Measurements from ENCODE around the gene RAD51B. TPM values are rescaled to one million over a fixed set of nuclear protein-coding genes. Genes with fewer than 3 reads are reported as not detected.

The RAD51B gene
- total and polyA plus RNA-seq, 2 experiments from 2014 or later = 10.1 to 18.0 TPM

GRCh38 chr14:68409387-68409786 lies 589.8 kb downstream of the RAD51B start:
- Histone ChIP-seq H3K9me3 (ENCODE audit: low read depth) (no peaks in the 10 kb centered on the region), H3K4me2 (no peak overlapping the region), H3K36me3 (replicated peaks; ENCODE audit: insufficient read depth, low read depth) (no peaks in the 10 kb centered on the region), H3K4me1 (ENCODE audit: insufficient read depth) (peaks cover 23% of the 10 kb centered on the region), H4K20me1 (ENCODE audit: insufficient read depth, poor library complexity, severe bottlenecking) (no peaks in the 10 kb centered on the region), H3K9me2 (replicated peaks; ENCODE audit: insufficient read depth) (no peaks in the 10 kb centered on the region), H2AFZ (no peak overlapping the region), H3K27ac (no peak overlapping the region), H3K4me3 (no peak overlapping the region), H3K27me3 (no peaks in the 10 kb centered on the region), H3K79me2 (no peaks in the 10 kb centered on the region)
- TF ChIP-seq EZH2 (IDR thresholded peaks at IDR 0.05; ENCODE audit: borderline replicate concordance) (no peak), CTCF (IDR thresholded peaks at IDR 0.05; ENCODE audit: poor library complexity) (no peak), EZH2phosphoT487 (IDR thresholded peaks at IDR 0.05; ENCODE audit: low read depth, severe bottlenecking, unreplicated experiment) (no peak)
- no peak for DNase-seq (ENCODE audit: low spot score)

DNA sequence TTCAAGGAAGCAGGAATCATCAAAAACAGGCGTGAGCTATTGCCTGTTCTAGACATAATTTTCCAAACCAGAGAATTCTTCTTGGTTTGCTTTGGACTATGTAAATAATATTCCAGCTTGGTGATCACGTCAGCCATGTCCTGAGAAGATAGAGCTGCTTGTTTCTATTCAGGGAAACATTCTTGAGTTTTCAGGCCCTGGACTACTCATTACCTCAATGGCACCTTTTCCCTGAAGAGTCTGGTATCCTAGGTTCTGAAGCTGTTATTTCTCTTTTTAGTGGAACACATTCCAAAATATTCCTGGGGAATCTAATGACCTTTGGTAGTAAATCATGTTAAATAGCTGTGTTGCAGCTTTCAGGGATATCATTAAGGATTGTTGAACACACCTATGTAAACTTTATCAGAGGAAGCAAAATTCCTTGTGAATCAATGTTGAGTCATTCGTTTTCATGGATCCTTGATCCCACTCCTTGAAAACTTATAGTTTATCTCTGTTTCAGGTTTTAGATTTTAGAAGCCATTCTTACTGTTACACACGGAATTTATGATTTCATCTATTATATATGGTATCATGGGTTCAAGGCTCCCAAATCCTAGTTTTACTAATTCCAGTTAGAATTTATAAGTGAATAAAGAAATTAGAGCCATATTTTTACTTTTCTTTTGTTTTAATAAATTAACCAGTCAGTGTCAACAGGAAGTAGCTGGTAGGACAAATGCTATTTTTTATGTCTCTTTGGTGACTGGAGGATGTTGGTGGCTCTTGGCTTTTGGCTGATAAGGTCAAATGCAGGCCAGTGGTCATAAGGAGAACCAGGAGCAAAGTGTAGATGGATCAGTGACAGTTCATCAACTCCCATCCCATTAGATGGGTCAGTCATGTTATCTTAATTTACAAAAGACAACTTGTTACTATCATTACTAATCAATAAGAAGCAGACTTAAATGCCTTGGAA lies 593.2 kb downstream of the RAD51B start:
- H3K27me3 ChIP-seq = no peaks in the 10 kb centered on the region
- no peak overlapping the region for H3K4me2 ChIP-seq
- TF ChIP-seq CTCF (IDR thresholded peaks at IDR 0.05; ENCODE audit: poor library complexity) = no peak
- no peak for TF ChIP-seq EZH2 (IDR thresholded peaks at IDR 0.05; ENCODE audit: borderline replicate concordance)
- TF ChIP-seq EZH2phosphoT487 (IDR thresholded peaks at IDR 0.05; ENCODE audit: low read depth, severe bottlenecking, unreplicated experiment) = no peak
- no peaks in the 10 kb centered on the region for H3K79me2 ChIP-seq
- H3K27ac ChIP-seq = peak overlapping the region; percentile 74
- no peaks in the 10 kb centered on the region for H3K36me3 ChIP-seq (replicated peaks; ENCODE audit: insufficient read depth, low read depth)
- no peaks in the 10 kb centered on the region for H3K9me3 ChIP-seq (ENCODE audit: low read depth)
- no peak overlapping the region for H2AFZ ChIP-seq
- no peak overlapping the region for H3K4me3 ChIP-seq
- no peak for DNase-seq (ENCODE audit: low spot score)
- no peaks in the 10 kb centered on the region for H3K9me2 ChIP-seq (replicated peaks; ENCODE audit: insufficient read depth)
- no peaks in the 10 kb centered on the region for H4K20me1 ChIP-seq (ENCODE audit: insufficient read depth, poor library complexity, severe bottlenecking)
- 73% methylated on average over 4 of the region's 4 CpGs for WGBS (ENCODE audit: low lambda C conversion rate, missing lambda C conversion rate)
- peaks cover 21% of the 10 kb centered on the region for H3K4me1 ChIP-seq (ENCODE audit: insufficient read depth)

DNA sequence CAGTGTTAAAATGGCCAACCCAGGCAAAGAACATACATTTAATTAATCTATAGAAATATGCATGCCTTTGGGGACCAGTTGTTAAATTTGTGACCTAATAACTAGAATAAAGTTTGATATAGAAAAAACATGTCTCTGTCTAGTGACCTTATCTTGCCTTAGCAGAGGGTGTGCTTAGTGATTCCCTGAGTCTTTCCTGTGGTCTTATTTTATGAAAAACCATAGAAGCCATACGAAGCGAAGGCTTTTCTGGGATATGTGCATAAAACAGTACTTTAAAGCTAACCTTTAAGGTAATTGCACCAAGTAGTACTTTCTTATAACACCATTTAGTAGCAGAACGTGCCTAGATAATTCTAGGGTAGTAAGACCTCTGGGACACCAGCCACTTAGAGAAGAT lies 593.9 kb downstream of the RAD51B start:
- TF ChIP-seq CTCF (IDR thresholded peaks at IDR 0.05; ENCODE audit: poor library complexity) = no peak
- no peak for TF ChIP-seq EZH2 (IDR thresholded peaks at IDR 0.05; ENCODE audit: borderline replicate concordance)
- no peak for TF ChIP-seq EZH2phosphoT487 (IDR thresholded peaks at IDR 0.05; ENCODE audit: low read depth, severe bottlenecking, unreplicated experiment)
- no peak for DNase-seq (ENCODE audit: low spot score)
- Histone ChIP-seq H4K20me1 (ENCODE audit: insufficient read depth, poor library complexity, severe bottlenecking) (no peaks in the 10 kb centered on the region), H3K9me3 (ENCODE audit: low read depth) (no peaks in the 10 kb centered on the region), H3K4me1 (ENCODE audit: insufficient read depth) (peaks cover 18% of the 10 kb centered on the region), H2AFZ (no peak overlapping the region), H3K27me3 (no peaks in the 10 kb centered on the region), H3K4me3 (no peak overlapping the region), H3K4me2 (no peak overlapping the region), H3K36me3 (replicated peaks; ENCODE audit: insufficient read depth, low read depth) (no peaks in the 10 kb centered on the region), H3K79me2 (no peaks in the 10 kb centered on the region), H3K27ac (peak overlapping the region; percentile 74), H3K9me2 (replicated peaks; ENCODE audit: insufficient read depth) (no peaks in the 10 kb centered on the region)
- 84% methylated on average over 3 of the region's 3 CpGs for WGBS (ENCODE audit: low lambda C conversion rate, missing lambda C conversion rate)

All from hepatocyte (in vitro differentiated cells).